ENCODE measurements around the gene PDZD7.

Gene PDZD7

GRCh38 chr10:101062232-101063049, 31.5 kb upstream of the PDZD7 start:
- H3K4me3 ChIP-seq (ENCODE audit: low read depth, low read length) = peak overlapping the region; percentile 85
- DNase-seq (ENCODE audit: low read depth) = no peak

- DNase-seq (ENCODE audit: low read depth) = peak; percentile 43
- H3K4me3 ChIP-seq (ENCODE audit: low read depth, low read length) = peak within 1 kb of the TSS; percentile 85
These were observed 30.8 kb upstream of the PDZD7 start, which contains the start of gene KAZALD1 for GRCh38 chr10:101061624-101062231. Gene KAZALD1, plus strand, starts transcription at chr10:101061989. Its CDS starts 604 bp downstream, at chr10:101062593.

- peak; percentile 66 for DNase-seq (ENCODE audit: low read depth)
- H3K4me3 ChIP-seq (ENCODE audit: low read depth, low read length) = peak overlapping the region; percentile 85
These were observed 30.2 kb upstream of the PDZD7 start for GRCh38 chr10:101060951-101061623.

GRCh38 chr10:101060036-101060950, 29.4 kb upstream of the PDZD7 start:
- H3K4me3 ChIP-seq (ENCODE audit: low read depth, low read length) = peak overlapping the region; percentile 85
- peak; percentile 73 for DNase-seq (ENCODE audit: low read depth)

GRCh38 chr10:101056365-101057151, 25.6 kb upstream of the PDZD7 start:
- no peak for DNase-seq (ENCODE audit: low read depth)
- no peak overlapping the region for H3K4me3 ChIP-seq (ENCODE audit: low read depth, low read length)

- no peak for DNase-seq (ENCODE audit: low read depth)
These were observed 24.5 kb upstream of the PDZD7 start for GRCh38 chr10:101055411-101055810.

GRCh38 chr10:101054876-101055275, 23.9 kb upstream of the PDZD7 start:
- no peak overlapping the region for H3K4me3 ChIP-seq (ENCODE audit: low read depth, low read length)
- no peak for DNase-seq (ENCODE audit: low read depth)

More at GRCh38 chr10:101055411-101055810, 24.5 kb upstream of the PDZD7 start:
- H3K4me3 ChIP-seq (ENCODE audit: low read depth, low read length) = no peak overlapping the region

- no peak for DNase-seq (ENCODE audit: low read depth)
- no peak overlapping the region for H3K4me3 ChIP-seq (ENCODE audit: low read depth, low read length)
These were observed 23.4 kb upstream of the PDZD7 start for GRCh38 chr10:101054351-101054750.

GRCh38 chr10:101053516-101053915, 22.6 kb upstream of the PDZD7 start:
- no peak for DNase-seq (ENCODE audit: low read depth)
- H3K4me3 ChIP-seq (ENCODE audit: low read depth, low read length) = no peak overlapping the region

GRCh38 chr10:101052285-101052684, 21.4 kb upstream of the PDZD7 start:
- H3K4me3 ChIP-seq (ENCODE audit: low read depth, low read length) = no peak overlapping the region
- DNase-seq (ENCODE audit: low read depth) = no peak

GRCh38 chr10:101050208-101051069, 19.5 kb upstream of the PDZD7 start:
- no peak for DNase-seq (ENCODE audit: low read depth)
- peak overlapping the region; percentile 12 for H3K4me3 ChIP-seq (ENCODE audit: low read depth, low read length)

GRCh38 chr10:101047961-101048892, 17.3 kb upstream of the PDZD7 start:
- no peak overlapping the region for H3K4me3 ChIP-seq (ENCODE audit: low read depth, low read length)
- DNase-seq (ENCODE audit: low read depth) = no peak

- no peak for DNase-seq (ENCODE audit: low read depth)
- H3K4me3 ChIP-seq (ENCODE audit: low read depth, low read length) = no peak overlapping the region
These were observed 16.3 kb upstream of the PDZD7 start for GRCh38 chr10:101047268-101047667.

GRCh38 chr10:101046332-101047238, 15.7 kb upstream of the PDZD7 start:
- no peak for DNase-seq (ENCODE audit: low read depth)
- H3K4me3 ChIP-seq (ENCODE audit: low read depth, low read length) = no peak overlapping the region

- H3K4me3 ChIP-seq (ENCODE audit: low read depth, low read length) = no peak overlapping the region
- no peak for DNase-seq (ENCODE audit: low read depth)
These were observed 13.2 kb upstream of the PDZD7 start for GRCh38 chr10:101044117-101044516.

- no peak for DNase-seq (ENCODE audit: low read depth)
- H3K4me3 ChIP-seq (ENCODE audit: low read depth, low read length) = peak overlapping the region; percentile 55
These were observed 12.4 kb upstream of the PDZD7 start for GRCh38 chr10:101043363-101043707.
